B cell (primary cell): ENCODE results near the gene BPIFB1. TPM values are rescaled to one million over a fixed set of nuclear protein-coding genes. Genes with fewer than 3 reads are reported as not detected.

Experiments used
- ATAC-seq: fragments of 200-7000 bp; cut with Tn5 transposase; one replicate; pipeline ENCODE4 v1.10.0; 2021; ENCODE audit warnings: low read depth, mild to moderate bottlenecking, moderate number of reproducible peaks, moderate library complexity
- CTCF ChIA-PET: fragments of 350-600 bp; sonication (Branson Sonifier 250); formaldehyde crosslinking; loops from one replicate; lab custom pipeline; 2021; ENCODE audit warnings: antibody characterized with exemption, inconsistent platforms; lab: Charles Lee
- POLR2A ChIA-PET: fragments of 350-600 bp; sonication (Branson Sonifier 250); formaldehyde crosslinking; loops from one replicate; lab custom pipeline; 2021; ENCODE audit warnings: antibody characterized with exemption; lab: Charles Lee
- DNase-seq: peaks from one replicate; pipeline ENCODE4 v3.0.0; 2013
- H2AFZ ChIP-seq: 2 replicates; pipeline ENCODE4 v1.6.1; 2012; ENCODE audit warnings: mild to moderate bottlenecking, low read depth, low read length; ENCODE audit not compliant: insufficient read depth, poor library complexity, severe bottlenecking
- H3K27ac ChIP-seq, 2 donors: 1 replicate in 1 of 2; 2 replicates in 1 of 2; pipeline ENCODE4 v1.5.1; 2012 to 2013; ENCODE audit warnings: low read length in 2 of 2, mild to moderate bottlenecking in 2 of 2, moderate library complexity in 1 of 2
- H3K27me3 ChIP-seq, 4 experiments: fragments of 200-600 bp in 1 of 4; sonication (generic) in 1 of 4; replicated peaks in 1 of 4; 1 replicate in 2 of 4; 2 replicates in 2 of 4; pipeline versions ENCODE4 v1.6.1 to v1.7.0; 2013 to 2016; ENCODE audit warnings: low read length in 3 of 4, mild to moderate bottlenecking in 2 of 4, mixed read lengths in 1 of 4, moderate library complexity in 1 of 4; ENCODE audit not compliant: insufficient read depth in 4 of 4, control insufficient read depth in 3 of 4; ENCODE audit errors: control extremely low read depth in 1 of 4
- H3K36me3 ChIP-seq, 2 experiments: replicated peaks in 1 of 2; 1 replicate in 1 of 2; 2 replicates in 1 of 2; pipeline versions ENCODE4 v1.6.1 to v1.7.1; 2013; ENCODE audit warnings: low read length in 1 of 2; ENCODE audit not compliant: insufficient read depth in 2 of 2, control insufficient read depth in 1 of 2; ENCODE audit errors: control extremely low read depth in 1 of 2, extremely low read depth in 1 of 2
- H3K4me1 ChIP-seq, 2 donors: fragments of 200-600 bp in 1 of 2; sonication (generic) in 1 of 2; 1 replicate in 1 of 2; 2 replicates in 1 of 2; pipeline versions ENCODE4 v1.5.1 to v1.6.1; 2013 to 2017; ENCODE audit warnings: low read length in 2 of 2; ENCODE audit not compliant: control insufficient read depth in 2 of 2, insufficient read depth in 2 of 2
- H3K4me2 ChIP-seq: replicated peaks from 2 replicates; pipeline ENCODE3; 2012; ENCODE audit warnings: mild to moderate bottlenecking, low read depth, low read length; ENCODE audit not compliant: poor library complexity, severe bottlenecking
- H3K4me3 ChIP-seq, 5 experiments: fragments of 200-600 bp in 1 of 5; sonication (generic) in 1 of 5; 1 replicate in 3 of 5; 2 replicates in 2 of 5; pipeline versions ENCODE4 v1.5.1 to v1.7.0; 2011 to 2016; ENCODE audit warnings: low read length in 4 of 5, mild to moderate bottlenecking in 4 of 5, low read depth in 2 of 5, control low read depth in 1 of 5, moderate library complexity in 1 of 5; ENCODE audit not compliant: insufficient read depth in 1 of 5; ENCODE audit errors: control extremely low read depth in 1 of 5, extremely low read depth in 1 of 5
- H3K79me2 ChIP-seq: fragments of 200-600 bp; sonication (generic); one replicate; pipeline ENCODE4 v1.6.0; 2016; ENCODE audit warnings: low read length; ENCODE audit not compliant: control insufficient read depth, insufficient read depth
- H3K9ac ChIP-seq: fragments of 200-600 bp; sonication (generic); 2 replicates; pipeline ENCODE4 v1.6.1; 2017; ENCODE audit warnings: mild to moderate bottlenecking, low read length, moderate library complexity
- H3K9me3 ChIP-seq, 3 donors: one replicate each; pipeline versions ENCODE4 v1.6.1 to v1.7.1; 2013; ENCODE audit warnings: low read length in 2 of 3; ENCODE audit not compliant: control insufficient read depth in 2 of 3, insufficient read depth in 1 of 3; ENCODE audit errors: control extremely low read depth in 1 of 3
- H4K20me1 ChIP-seq: 2 replicates; pipeline ENCODE4 v1.6.0; 2012; ENCODE audit warnings: mild to moderate bottlenecking, low read length; ENCODE audit not compliant: insufficient read depth, control insufficient read depth, poor library complexity, severe bottlenecking
- H3K27ac Mint-ChIP-seq: one replicate; pipeline ENCODE4 v1.8.0; 2021; ENCODE audit warnings: mixed read lengths
- H3K27me3 Mint-ChIP-seq: one replicate; pipeline ENCODE4 v1.8.0; 2021; ENCODE audit warnings: mixed read lengths
- H3K4me1 Mint-ChIP-seq: one replicate; pipeline ENCODE4 v1.8.0; 2021; ENCODE audit warnings: mixed read lengths
- H3K4me3 Mint-ChIP-seq: one replicate; pipeline ENCODE4 v1.8.0; 2021; ENCODE audit warnings: mixed read lengths
- H3K9me3 Mint-ChIP-seq: one replicate; pipeline ENCODE4 v1.8.0; 2022; ENCODE audit warnings: mixed read lengths; ENCODE audit not compliant: insufficient read depth
- EZH2 ChIP-seq: IDR thresholded peaks from 2 replicates; pipeline ENCODE4 v1.6.1; 2012; ENCODE audit warnings: borderline replicate concordance, low read depth, mild to moderate bottlenecking, moderate library complexity, low read length; ENCODE audit not compliant: insufficient read depth, poor library complexity, severe bottlenecking
- WGBS: methylation state at CpG from one replicate; pipeline ENCODE4 v1.1.5; 2013; ENCODE audit warnings: missing lambda C conversion rate; ENCODE audit not compliant: insufficient coverage; 5-methylcytosine and 5-hydroxymethylcytosine counted together
- intact Hi-C: fragments of 100-400 bp; cut with micrococcal nuclease; formaldehyde crosslinking; loops from one replicate; pipeline ENCODE4 v1.10.0; 2022
- polyA plus RNA-seq: library from polyadenylated mRNA; depleted of rRNA; stranded (reverse); fragments of >200 nt; gene quantifications from 2 replicates; pipeline ENCODE4 v1.2.3, GENCODE V29; 2012
- total RNA-seq, 2 donors: library from RNA; stranded (reverse); fragments of 120-200 nt in 1 of 2; gene quantifications; 1 replicate in 1 of 2; 2 replicates in 1 of 2; pipeline versions ENCODE4 v1.2.3 to v1.2.4, GENCODE V29; 2013 to 2022
- TF ChIP-seq, protein P1 (sequence below): fragments of 200-600 bp; IDR thresholded peaks from one replicate; pipeline ENCODE4 v1.8.0; 2022; ENCODE audit warnings: antibody characterized with exemption, mild to moderate bottlenecking

The BPIFB1 gene
- total and polyA plus RNA-seq, 2 donors (not counting 1 experiment from before 2014, with no cell fraction given): not detected

GRCh38 chr20:33303595-33303994 is 20.6 kb downstream of the BPIFB1 start:
- DNase-seq: no peak
- Histone ChIP-seq H4K20me1 (no peaks in the 10 kb centered on the region), H3K4me2 (no peak overlapping the region), H3K36me3 (no peaks in the 10 kb centered on the region), H3K27me3 (peaks cover 0 to 11% (median 0%) of the 10 kb centered on the region in 4 experiments), H3K9ac (no peak overlapping the region), H3K4me3 (no peak overlapping the region), H3K9me3 (peaks cover 0 to 3% (median 0%) of the 10 kb centered on the region in 3 donors), H2AFZ (no peak overlapping the region), H3K27ac (no peak overlapping the region), H3K4me1 (peaks cover 0 to 6% of the 10 kb centered on the region in 2 donors), H3K79me2 (no peaks in the 10 kb centered on the region)
- ChIA-PET POLR2A (no interaction called here), CTCF (interaction anchor here (1.6 kb wide), 1 partner anchor 11 kb away, joined by 6 read pairs; no protein-coding TSS in a partner anchor)
- Mint-ChIP-seq H3K4me3 (no peak overlapping the region), H3K9me3 (no peaks in the 10 kb centered on the region), H3K27ac (no peak overlapping the region), H3K27me3 (peaks cover 10% of the 10 kb centered on the region), H3K4me1 (no peaks in the 10 kb centered on the region)
- 86% methylated on average over 2 of the region's 6 CpGs for WGBS
- intact Hi-C loops: no loop called here
- TF ChIP-seq, protein P1, sequence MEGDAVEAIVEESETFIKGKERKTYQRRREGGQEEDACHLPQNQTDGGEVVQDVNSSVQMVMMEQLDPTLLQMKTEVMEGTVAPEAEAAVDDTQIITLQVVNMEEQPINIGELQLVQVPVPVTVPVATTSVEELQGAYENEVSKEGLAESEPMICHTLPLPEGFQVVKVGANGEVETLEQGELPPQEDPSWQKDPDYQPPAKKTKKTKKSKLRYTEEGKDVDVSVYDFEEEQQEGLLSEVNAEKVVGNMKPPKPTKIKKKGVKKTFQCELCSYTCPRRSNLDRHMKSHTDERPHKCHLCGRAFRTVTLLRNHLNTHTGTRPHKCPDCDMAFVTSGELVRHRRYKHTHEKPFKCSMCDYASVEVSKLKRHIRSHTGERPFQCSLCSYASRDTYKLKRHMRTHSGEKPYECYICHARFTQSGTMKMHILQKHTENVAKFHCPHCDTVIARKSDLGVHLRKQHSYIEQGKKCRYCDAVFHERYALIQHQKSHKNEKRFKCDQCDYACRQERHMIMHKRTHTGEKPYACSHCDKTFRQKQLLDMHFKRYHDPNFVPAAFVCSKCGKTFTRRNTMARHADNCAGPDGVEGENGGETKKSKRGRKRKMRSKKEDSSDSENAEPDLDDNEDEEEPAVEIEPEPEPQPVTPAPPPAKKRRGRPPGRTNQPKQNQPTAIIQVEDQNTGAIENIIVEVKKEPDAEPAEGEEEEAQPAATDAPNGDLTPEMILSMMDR: no peak
- no peak for TF ChIP-seq EZH2
- ATAC-seq: no peak

GRCh38 chr20:33304046-33304445 is 21.0 kb downstream of the BPIFB1 start:
- no peak for ATAC-seq
- Mint-ChIP-seq H3K4me3 (no peak overlapping the region), H3K9me3 (no peaks in the 10 kb centered on the region), H3K4me1 (no peaks in the 10 kb centered on the region), H3K27ac (no peak overlapping the region), H3K27me3 (peaks cover 7% of the 10 kb centered on the region)
- Histone ChIP-seq H2AFZ (no peak overlapping the region), H3K9ac (no peak overlapping the region), H3K27ac (no peak overlapping the region), H3K4me1 (peaks cover 0 to 4% of the 10 kb centered on the region in 2 donors), H3K4me2 (no peak overlapping the region), H4K20me1 (no peaks in the 10 kb centered on the region), H3K36me3 (no peaks in the 10 kb centered on the region), H3K9me3 (peaks cover 0 to 3% (median 0%) of the 10 kb centered on the region in 3 donors), H3K27me3 (peaks cover 0 to 9% (median 0%) of the 10 kb centered on the region in 4 experiments), H3K4me3 (no peak overlapping the region), H3K79me2 (no peaks in the 10 kb centered on the region)
- WGBS: 71% methylated on average over 10 of the region's 10 CpGs
- ChIA-PET POLR2A (no interaction called here), CTCF (interaction anchor here (1.8 kb wide), 1 partner anchor 403 kb away, joined by 6 read pairs; no protein-coding TSS in a partner anchor)
- DNase-seq: no peak
- TF ChIP-seq, protein P1: no peak
- TF ChIP-seq EZH2: no peak
- intact Hi-C loops: no loop called here
